HL-60/S4 treated with phorbol 12-myristate 13-acetate at 8.2 ng/mL for 4 days and 3 days (cell line): Measurements from ENCODE around the gene TMEM272.
"Not testable (repeated sequence)": the region's sequence is repeated elsewhere in the genome, so short reads cannot be mapped to it uniquely, and the experiment has no call there.

Source experiments
- in situ Hi-C: fragments of 300-500 bp; cut with MboI; formaldehyde crosslinking; loops from 2 replicates; pipeline ENCODE4 v1.15.0; 2022; ENCODE audit warnings: low sequenced_read_pairs

TMEM272 gene

GRCh38 chr13:51826606-51827005 is 18.4 kb downstream of the TMEM272 start:
- in situ Hi-C loops = no loop called here

GRCh38 chr13:51825681-51826254 is 19.2 kb downstream of the TMEM272 start:
- in situ Hi-C loops = no loop called here

GRCh38 chr13:51825165-51825592 is 19.8 kb downstream of the TMEM272 start:
- in situ Hi-C loops = no loop called here

DNA sequence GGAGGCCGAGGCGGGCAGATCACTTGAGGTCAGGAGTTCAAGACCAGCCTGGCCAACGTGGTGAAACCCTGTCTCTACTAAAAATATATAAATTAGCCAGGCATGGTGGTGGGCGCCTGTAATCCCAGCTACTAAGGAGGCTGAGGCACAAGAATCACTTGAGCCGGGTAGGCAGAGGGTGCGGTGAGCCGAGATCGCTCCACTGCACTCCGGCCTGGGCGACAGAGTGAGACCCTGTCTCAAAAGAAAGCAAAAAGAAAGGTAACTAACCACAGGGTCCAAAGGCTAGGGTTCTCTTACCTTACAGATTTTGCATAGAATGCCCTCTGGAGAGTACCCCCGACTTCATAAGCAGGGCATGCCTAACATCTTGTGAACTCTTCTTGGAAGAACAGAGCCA is 20.3 kb downstream of the TMEM272 start:
- in situ Hi-C loops = not testable (repeated sequence)

DNA sequence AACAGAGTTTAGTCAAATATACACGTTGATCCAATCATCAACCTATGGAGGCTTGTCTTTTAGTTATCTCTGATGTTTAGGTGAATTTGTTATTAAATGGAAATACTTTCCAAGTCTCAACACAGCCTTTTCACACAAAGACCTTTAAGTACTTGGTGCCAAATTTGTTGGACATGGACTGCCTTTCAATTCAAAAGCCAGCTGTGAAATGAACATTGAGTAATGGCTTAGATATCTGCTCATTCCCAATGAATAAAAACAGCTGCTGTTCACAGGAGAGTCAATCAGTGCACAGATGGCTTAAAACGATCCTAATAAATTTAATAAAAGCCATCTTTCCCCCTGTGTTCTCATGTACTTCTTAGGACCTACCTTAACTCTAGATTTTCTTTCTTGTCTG is 21.1 kb downstream of the TMEM272 start:
- in situ Hi-C loops = no loop called here

- in situ Hi-C loops = no loop called here
These were observed 21.6 kb downstream of the TMEM272 start for GRCh38 chr13:51823359-51823758.

DNA sequence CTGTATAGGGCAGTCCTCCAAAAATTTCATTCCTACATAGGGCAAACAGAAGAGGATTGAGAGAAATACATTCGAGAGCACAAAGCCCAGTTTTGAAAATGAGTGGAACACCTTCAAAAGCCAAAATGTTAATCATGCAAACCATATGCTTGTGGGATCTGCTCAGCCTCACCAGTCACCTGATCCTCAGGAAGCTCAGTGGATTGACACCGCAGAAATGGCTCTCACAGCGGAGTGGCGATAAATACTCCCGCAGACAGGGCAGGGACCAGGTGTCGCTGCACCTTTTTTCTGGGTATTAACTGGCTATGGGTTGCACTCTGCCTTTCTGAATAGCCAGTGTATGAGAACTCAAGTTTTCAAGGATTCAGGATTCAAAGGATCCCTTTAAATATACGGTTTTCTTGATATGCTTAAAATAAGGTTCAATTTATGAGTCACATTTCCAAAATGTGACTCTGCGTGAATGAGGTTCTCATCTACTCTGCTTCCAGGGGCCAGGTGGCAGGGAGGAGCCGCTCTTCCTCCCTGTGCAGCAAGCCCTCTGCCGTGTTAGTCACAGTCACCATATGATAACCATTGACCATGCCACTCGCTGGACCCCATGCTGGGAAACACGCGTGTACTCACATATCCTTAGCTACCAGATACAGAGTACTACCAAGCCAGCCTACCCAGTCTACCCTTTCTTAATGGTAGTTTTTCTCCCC is 22.7 kb downstream of the TMEM272 start:
- in situ Hi-C loops = no loop called here

DNA sequence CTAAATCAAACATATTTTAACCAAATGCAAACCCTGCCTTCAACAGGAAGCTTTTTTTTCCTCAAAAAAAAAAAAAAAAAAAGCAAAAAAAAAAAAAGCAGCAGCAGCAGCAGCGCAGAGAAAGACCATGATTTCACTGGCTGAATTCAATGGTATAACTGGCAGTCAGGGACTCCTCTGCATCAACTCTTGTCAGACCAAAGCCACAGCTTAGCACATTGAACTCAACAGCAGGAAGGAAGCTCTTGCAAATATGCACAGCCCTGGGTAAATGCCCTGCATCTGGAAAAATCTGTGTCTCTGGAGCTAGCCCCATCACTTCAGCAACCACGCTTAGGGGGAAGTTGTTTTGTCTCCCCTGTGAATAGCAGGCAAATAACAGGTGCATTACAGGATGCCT is 23.4 kb downstream of the TMEM272 start:
- in situ Hi-C loops = no loop called here

- in situ Hi-C loops = no loop called here
These were observed 24.9 kb downstream of the TMEM272 start for GRCh38 chr13:51820016-51820597.

GRCh38 chr13:51819544-51819943 is 25.4 kb downstream of the TMEM272 start:
- in situ Hi-C loops = no loop called here

DNA sequence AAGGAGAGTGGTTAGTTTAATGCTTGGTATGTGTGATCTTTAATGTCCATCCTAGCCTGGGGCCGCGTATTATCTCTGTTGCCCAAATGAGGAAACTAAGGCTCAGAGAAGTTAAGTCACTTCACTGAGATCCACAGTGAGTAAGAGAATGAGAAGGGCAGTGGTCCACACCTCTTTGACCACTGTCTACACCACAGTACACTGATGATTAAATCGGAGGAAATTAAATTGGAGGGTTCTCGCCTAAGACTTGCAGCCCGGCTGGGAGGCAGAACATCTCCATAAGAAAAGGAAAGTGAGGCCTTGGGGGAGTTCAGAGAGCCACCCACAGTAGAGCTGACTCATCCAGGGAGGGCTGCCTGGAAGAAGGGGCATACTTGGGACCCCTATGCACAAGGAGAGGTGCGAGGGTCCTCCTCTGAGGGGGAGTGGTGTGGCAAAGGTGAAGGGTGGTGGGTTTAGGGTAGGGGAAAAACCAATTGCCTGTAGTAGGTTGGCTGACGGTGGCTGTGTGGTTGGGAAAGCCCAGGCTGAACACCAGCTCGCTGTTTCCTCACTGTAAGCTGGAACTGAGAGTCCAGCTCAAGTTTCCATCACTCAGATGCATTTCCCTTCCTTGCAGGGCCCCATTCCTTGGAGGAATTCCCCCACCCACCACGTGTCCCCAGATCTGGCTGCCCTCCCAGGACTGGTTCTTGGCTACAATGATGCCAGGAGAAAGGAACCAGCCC is 26.0 kb downstream of the TMEM272 start:
- in situ Hi-C loops = no loop called here

DNA sequence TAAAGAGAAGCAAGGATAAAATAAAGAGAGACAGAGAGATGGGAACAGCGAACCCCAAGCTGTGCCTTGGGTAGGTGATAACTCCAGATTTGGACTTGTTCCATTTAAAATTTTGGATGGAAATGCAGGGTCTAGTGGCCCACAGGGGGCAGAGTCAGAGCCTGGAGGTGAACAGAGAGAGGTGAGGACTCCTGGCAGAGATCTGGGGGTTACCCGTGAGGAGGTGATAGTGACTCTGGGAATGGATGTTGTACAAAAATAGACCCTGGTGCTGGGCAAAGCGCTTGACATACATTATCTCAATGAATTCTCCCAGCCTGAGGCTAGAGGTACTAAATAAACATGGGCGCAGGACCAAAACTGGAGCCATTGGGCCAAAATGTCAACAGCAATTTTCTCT is 26.7 kb downstream of the TMEM272 start:
- in situ Hi-C loops = no loop called here

- in situ Hi-C loops = no loop called here
These were observed 27.3 kb downstream of the TMEM272 start for GRCh38 chr13:51817717-51818116.

DNA sequence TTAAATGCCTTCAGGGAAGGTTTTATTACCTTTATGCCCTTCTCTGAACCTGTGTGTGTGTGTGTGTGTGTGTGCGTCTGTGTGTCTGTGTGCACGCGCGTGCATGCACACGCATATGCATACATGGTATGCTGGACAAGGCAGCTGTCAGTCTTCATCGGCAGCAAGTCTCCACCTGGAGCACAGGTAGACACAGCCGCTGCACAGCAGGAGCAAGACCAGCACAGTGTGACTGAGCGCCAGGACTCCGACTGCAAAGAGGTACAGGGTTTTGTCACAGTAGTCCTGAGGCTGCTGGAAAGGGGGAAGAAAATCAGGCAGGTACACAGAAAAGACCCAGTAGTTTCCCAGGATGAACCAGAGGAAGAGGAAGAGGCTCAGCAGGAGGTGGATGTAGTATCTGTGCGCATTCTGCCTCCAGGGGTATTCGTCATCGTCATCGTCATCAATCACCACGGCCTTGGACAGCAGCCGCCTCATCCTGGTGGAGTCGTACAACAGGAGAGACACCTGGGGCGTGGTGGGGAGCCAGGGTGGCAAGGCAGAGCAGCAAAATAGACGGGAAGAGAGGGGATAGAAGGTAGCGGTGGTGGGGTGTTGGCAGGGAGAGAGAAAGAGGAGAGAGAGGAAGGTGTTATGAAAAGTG is 28.2 kb downstream of the TMEM272 start:
- in situ Hi-C loops = no loop called here

DNA sequence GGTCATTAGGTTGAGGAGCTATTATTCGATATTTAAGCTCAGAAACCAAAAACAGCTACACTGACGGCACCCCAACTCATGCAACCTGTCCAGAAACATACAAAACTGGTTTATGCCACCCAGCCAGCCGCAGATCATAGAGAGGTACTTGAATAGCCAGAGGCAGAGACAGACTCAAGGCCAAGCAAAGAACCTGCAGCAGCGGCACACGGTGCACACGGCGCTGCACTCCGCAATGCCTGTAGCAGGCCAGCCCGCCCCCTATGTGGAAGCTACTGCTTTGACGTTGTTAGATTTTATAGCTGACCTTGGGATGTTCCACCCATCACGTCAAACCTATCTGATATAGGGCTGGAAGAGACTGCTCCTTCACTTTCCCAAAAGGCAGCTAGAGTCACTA is 29.1 kb downstream of the TMEM272 start:
- in situ Hi-C loops = no loop called here

- in situ Hi-C loops = no loop called here
These were observed 29.9 kb downstream of the TMEM272 start for GRCh38 chr13:51814825-51815650.

- in situ Hi-C loops = no loop called here
These were observed 30.9 kb downstream of the TMEM272 start for GRCh38 chr13:51814071-51814470.

GRCh38 chr13:51811920-51812451 is 33.0 kb downstream of the TMEM272 start:
- in situ Hi-C loops = no loop called here

DNA sequence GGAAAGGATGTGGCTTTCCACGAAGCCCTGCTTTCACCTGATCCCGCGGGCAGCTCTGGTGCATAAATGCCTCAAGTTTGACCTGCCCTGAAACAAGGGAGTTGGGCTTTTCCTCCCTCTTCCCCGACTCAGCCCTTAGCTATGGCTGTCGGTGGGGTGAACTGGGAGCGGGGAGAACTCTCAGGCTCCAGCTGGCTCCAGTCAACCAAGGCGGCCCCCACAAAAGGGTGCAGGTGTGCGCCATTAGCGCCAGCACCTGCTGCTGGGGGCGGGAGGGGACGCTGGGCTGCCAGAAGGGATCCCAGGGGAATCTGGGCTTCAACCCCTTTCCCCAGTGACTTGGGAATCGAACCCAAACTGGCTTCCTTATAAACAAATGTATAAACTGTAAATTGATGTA is 33.9 kb downstream of the TMEM272 start:
- in situ Hi-C loops = no loop called here

GRCh38 chr13:51808811-51809210 is 36.2 kb downstream of the TMEM272 start:
- in situ Hi-C loops = no loop called here
